ENCODE results near the gene C18orf32.

GRCh38 chr18:49473721-49474120 lies 13.3 kb downstream of the C18orf32 start:
- TF ChIP-seq POLR2AphosphoS5 (IDR thresholded peaks at IDR 0.05; ENCODE audit: borderline replicate concordance, low read depth, low read length) (no peak), FOXP2 (optimal IDR thresholded peaks at IDR 0.05; ENCODE audit: control extremely low read depth, extremely low read length, insufficient read depth) (no peak), EZH2 (IDR thresholded peaks at IDR 0.05) (no peak)

Measured in SK-N-MC (cell line).